NCI-H69 (cell line): ENCODE data around the gene PICK1.
"Not testable (repeated sequence)": the region's sequence is repeated elsewhere in the genome, so short reads cannot be mapped to it uniquely, and the experiment has no call there.

Experiments
- DNase-seq: peaks from one replicate; lab custom pipeline; 2025; lab: John Stamatoyannopoulos, UW

The PICK1 gene

DNA sequence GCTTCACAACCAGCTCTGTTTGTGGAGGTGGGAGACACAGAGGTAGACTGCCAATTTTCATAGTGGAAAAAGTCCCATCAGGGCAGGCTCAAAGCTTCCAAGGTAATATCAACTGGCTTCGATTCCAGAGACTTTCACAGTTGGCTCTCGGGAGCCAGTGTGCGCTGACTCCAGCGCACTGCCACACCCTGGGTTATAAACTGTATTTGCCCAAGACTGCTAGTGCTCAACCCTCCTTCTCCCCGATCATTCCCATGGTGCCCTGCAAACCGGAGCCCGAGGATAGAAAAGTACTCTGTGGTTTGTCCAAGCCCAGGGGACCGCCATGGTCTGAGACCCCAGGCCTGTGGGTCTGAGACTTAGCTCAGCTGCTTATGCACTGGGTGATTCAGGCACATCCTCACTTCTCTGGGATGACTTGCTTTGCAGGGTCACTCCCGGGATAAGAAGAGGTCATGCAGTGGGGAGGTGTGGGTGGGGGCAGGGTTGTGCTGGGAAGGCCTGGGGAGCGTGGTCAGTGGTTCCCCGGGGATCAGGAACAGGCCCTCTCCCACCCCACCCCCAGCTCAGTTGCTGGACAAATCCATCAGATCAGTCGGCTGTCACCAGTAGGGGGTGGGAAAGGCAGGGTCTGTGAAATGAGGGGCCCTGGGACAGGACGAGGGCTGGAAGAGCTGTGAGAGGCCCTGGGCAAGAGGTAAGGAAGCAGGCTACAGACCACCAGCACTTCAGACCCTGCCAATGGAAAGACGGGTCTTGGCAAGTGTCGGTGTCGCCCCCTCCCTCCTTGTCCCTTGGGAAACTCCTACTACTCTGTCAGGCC, 26.7 kb upstream of the PICK1 start:
- no peak for DNase-seq

- no peak for DNase-seq
Observed at GRCh38 chr22:38031491-38031890, 25.7 kb upstream of the PICK1 start.

DNA sequence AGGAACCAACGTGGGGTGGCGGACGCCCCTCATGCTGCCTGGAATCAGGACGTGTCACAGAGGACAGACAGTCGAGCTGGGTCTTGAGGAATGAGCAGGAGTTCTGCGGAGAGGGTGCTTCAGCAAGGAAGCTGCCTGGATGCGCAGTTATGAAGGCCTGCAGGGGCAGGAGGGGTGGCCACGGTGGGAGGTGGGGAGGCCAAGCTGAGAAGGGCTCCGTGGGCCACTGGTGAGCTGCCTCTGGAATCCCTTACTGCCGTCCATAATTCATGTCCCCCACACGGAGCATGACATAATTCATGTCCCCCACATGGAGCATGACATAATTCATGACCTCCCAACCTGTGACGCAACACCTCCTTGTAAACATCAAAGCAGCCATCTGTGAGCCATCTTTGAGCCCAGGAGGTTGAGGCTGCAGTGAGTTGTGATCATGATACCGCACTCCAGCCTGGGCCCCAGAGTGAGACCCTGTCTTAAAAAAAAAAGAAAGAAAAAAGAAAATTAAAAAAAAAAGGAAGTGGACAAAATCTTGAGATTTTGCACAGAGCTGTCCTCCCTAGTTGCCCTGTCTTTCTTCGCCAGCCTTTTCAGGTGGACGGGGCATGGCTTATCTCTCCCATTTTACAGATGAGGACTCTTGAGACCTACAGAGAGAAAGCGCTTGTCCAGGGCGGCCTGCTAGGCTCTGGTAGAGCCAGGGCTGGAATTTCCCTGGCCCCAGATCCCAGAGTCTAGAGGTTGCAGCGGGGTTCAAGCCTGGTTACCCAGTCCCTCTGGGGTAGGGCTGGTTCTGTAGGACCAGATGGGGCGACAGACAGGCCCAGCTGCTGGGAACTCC, 24.3 kb upstream of the PICK1 start:
- DNase-seq, result peak; percentile 81

DNA sequence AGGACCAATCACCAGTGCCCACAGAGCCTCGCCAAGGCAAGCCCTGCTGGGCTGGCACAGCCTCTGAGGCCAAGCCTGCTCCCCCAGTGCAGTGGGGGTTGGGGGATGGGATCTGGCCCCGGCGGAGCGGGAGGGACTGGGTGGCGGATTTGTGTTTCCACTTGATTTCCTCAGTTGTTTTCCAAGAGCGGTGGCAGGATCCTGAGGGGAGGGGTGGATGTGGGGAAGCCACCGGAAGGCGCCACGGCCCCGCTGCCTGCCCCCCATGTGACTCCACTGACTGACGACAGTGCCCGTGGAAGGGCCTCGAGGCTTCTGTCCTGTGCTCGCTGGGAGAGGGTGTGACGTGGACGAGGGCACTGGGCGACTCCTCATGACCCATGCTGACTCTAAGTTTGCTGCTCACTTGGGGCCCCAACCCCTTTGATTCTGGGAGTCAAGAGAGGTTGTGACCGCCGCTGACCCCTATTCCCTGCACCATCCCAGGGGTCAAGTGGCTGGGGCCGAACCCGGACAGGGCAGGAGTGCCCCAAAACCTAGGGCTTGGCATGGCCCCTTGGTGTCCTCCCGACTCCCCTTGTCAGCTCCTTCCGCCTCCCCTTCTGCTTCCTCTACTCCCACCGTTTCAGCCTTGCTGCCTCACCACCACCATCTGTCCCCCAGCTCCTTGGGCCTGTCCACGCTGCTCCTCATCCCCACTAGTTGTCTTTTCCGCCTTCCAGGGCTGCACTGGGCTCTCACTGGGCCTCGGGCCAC, 23.5 kb upstream of the PICK1 start:
- no peak for DNase-seq

DNA sequence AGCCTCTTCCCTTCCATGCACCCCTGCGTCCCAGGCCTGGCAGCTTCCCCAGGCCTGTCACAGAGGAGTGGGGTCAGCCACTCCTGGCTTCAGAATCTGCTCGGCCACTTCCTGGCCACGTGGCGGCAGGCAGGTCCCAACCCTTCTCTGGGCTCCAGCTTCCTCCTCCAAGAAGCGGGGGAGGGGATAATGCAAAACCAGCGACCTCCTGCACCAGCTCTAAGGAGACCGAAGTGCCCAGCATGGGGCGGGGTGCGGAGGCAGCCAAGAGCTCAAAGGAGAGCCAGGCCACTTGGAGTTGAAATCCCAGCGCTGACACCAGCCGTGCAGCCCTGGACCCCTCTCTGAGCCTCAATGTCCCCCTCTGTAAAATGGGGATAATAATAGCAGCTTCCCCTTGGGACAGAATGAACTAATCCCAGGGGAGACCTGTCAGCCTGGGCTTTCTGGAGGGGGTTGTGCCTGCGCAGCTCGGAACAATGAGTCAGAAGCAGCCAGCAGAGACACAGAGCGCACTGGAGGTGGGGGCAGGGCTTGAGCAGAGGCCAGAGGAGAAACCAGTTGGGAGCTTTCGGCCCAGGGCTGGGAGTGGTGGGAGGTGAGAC, 22.8 kb upstream of the PICK1 start:
- peak; percentile 66 for DNase-seq

DNA sequence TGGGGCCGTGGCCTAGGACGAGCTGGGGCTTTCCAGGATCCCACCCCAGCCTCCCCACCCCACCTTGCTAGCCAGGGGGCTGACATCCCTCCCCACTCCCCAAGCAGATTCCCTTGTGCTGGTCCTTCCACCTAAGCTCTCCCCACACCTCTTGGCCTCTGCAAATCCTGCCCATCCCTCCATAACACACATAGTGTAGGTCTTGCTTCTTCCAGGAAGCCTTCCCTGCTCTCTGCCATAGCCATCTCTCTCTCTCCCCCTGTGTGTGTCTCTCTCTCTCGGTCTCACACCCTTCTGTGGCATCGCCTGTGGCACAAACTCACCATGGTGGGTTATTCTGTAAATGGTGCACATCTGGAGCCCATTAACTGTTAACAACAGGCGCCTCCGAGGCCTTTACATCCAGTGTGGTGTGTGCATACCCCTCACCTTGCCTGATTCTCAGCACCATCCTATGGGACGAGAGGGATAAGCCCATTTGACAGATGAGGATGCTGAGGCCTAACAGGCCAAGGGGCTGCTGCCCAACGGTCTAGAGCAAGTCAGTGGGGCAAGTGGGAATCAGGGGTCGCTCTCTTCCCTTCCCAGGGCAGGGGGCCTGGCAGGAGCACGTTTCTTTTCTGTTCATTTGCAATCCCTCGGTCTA, 22.2 kb upstream of the PICK1 start:
- DNase-seq, result peak; percentile 33

DNA sequence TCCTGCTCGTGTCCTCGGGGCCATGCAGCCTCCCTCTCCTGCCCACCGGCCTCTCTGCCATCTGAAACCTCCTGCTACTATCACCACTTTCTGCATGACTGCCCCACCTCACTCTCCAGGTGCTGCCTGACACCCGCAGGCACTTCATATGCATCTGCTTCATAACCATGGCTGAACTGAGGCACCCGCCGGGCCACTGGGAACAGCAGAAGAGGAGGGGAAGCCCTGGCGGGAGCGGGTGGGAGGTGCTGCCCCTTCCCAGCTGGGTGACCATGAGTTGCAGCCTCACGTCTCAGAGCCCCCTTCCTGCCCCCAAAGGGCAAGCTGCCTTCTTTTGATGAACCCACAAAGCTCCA, 21.7 kb upstream of the PICK1 start:
- DNase-seq, result peak; percentile 23

- DNase-seq, result no peak
Observed at GRCh38 chr22:38036392-38037062, 20.7 kb upstream of the PICK1 start.

DNA sequence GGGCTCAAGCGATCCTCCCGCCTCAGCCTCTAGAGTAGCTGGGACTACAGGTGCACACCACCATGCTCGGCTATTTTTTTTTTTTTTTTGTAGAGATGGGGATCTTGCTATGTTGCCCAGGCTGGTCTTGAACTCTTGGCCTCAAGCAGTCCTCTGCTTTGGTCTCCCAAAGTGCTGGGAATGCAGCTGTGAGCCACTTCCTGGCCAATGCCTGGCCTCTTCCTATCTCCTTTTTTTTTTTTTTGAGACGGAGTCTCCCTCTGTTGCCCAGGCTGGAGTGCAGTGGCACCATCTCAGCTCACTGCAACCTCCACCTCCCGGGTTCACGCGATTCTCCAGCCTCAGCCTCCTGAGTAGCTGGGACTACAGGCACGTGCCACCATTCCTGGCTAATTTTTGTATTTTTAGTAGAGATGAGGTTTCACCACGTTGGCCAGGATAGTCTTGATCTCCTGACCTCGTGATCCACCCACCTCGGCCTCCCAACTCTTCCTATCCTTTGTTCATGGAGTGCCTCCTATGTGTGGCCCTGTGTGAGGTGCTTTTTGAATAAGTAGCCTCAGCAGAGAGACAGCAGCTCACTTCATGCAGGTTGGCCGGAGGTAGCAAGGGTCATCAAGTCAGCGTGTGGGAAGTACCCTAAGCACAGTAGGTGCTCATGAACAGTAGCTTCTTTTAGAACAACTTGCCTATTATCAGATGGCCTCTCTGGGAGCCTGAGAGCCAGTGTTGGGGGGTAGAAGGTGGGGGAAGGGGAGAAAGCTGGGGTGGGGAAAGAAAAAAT, 19.6 kb upstream of the PICK1 start:
- DNase-seq, result not testable (repeated sequence)

GRCh38 chr22:38038426-38038825, 18.8 kb upstream of the PICK1 start:
- no peak for DNase-seq

GRCh38 chr22:38038890-38039812, 18.1 kb upstream of the PICK1 start:
- DNase-seq, result no peak

DNA sequence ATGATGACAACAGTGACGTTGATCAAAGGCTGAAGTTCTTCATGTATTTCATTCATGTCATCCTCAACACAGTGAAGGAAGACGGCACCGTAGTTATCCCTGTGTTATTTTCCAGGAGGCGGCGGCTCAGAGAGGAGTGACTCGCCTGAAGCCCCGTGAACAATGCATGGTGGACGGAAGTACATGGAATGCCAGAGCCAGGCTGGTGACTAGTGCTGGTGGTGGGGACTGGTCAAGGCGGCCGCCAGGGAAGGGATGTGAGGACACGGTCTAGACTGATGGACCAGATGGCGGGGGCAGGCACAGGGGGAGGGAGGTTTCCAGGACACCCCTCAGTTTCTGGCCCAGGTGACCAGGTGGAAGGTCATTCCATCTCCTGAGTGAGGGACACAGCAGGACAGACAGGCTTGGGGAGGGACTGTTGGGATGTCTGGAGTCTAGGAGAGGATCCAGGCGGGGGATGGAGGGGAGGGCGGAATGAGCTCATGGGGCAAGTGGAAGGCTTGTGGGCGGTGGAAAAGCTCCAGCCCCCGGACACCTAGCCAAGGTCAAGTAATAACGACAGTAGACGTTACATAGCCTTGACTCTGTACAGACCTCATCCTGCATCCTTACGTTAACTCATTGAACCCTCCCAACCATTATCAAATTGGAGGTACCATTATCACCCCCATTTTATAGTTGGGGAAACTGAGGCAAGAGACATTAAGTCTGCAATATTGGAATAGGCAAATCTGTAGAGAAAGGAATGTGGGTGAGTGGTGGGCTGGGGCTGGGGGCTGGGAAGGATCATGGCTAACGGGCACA, 16.0 kb upstream of the PICK1 start:
- DNase-seq, result peak; percentile 22

- DNase-seq, result no peak
Observed at GRCh38 chr22:38041760-38042487, 15.3 kb upstream of the PICK1 start.

- no peak for DNase-seq
Observed at GRCh38 chr22:38042488-38042790, 14.8 kb upstream of the PICK1 start.

GRCh38 chr22:38043151-38044039, 13.8 kb upstream of the PICK1 start:
- DNase-seq, result no peak

- DNase-seq, result no peak
Observed at GRCh38 chr22:38046070-38046748, 11.0 kb upstream of the PICK1 start.
